Left cardiac atrium (tissue), 4 donors: ENCODE data around the gene RRAD. TPM values are rescaled to one million over a fixed set of nuclear protein-coding genes. Genes with fewer than 3 reads are reported as not detected.
"Not testable (repeated sequence)": the region's sequence is repeated elsewhere in the genome, so short reads cannot be mapped to it uniquely, and the experiment has no call there.

ENCODE experiments used
- ATAC-seq, 2 donors: fragments of 200-7000 bp; cut with Tn5 transposase; one replicate each; pipeline ENCODE4 v1.9.1; 2020; ENCODE audit warnings: mild to moderate bottlenecking in 2 of 2, moderate library complexity in 2 of 2
- DNase-seq: peaks from one replicate; pipeline ENCODE4 v3.0.0-alpha.2; 2020
- intact Hi-C, 2 donors: fragments of 100-400 bp; cut with DNase I; formaldehyde crosslinking; loops; one replicate each; pipeline versions ENCODE4 v1.14.1 to v1.15.1; 2022 to 2023
- total RNA-seq, 2 donors: library from RNA; stranded (reverse); fragmentation: NEBNext Ultra II Directional; extraction: Animal tissue kit (Norgen Biotek cat#: 25700); gene quantifications; one replicate each; pipeline ENCODE4 v1.2.1, GENCODE V29; 2021
- donor health status: DM: no; HTN: yes; CAD: no.
- donor health status: DM: no; HTN: yes; CAD: no; lungs with severe emphysema.
- donor health status: DM: yes; HTN: yes; CAD: no.
- donor health status: Dilated cardiomyopathy.

RRAD gene
- total RNA-seq, 2 donors from 2014 or later: 58.3 to 325 TPM

- no peak for ATAC-seq
- DNase-seq: no peak
- intact Hi-C loops: no loop called here
Measured at GRCh38 chr16:66939366-66939765, 14.0 kb upstream of the RRAD start.

- no peak for DNase-seq
- no peak for ATAC-seq
- intact Hi-C loops: no loop called here
Measured at GRCh38 chr16:66937725-66938337, 12.5 kb upstream of the RRAD start.

- ATAC-seq (no peak), DNase-seq (no peak)
- intact Hi-C loops: no loop called here
Measured at GRCh38 chr16:66936889-66937554, 11.7 kb upstream of the RRAD start.

GRCh38 chr16:66936462-66936861 is 11.1 kb upstream of the RRAD start:
- intact Hi-C loops: no loop called here
- ATAC-seq: no peak
- DNase-seq: no peak

- intact Hi-C loops: no loop called here
- DNase-seq (peak; percentile 65), ATAC-seq (peak; percentile 60 to 80)
Measured at GRCh38 chr16:66935314-66936011, 10.1 kb upstream of the RRAD start, which contains the start of gene CES2. Gene CES2 (plus strand): TSS chr16:66935516. CDS start chr16:66935636, 120 bp downstream.

- ATAC-seq, DNase-seq, intact Hi-C loops: not testable (repeated sequence)
Measured at GRCh38 chr16:66934839-66935313, 9.5 kb upstream of the RRAD start.

GRCh38 chr16:66934138-66934838 is 9.0 kb upstream of the RRAD start, which contains the start of gene CIAO2B:
Gene CIAO2B (minus strand): TSS chr16:66934402. CDS start chr16:66934364, 38 bp downstream.
- ATAC-seq (peak; percentile 86 to 89), DNase-seq (peak; percentile 92)
- intact Hi-C loops: no loop called here

GRCh38 chr16:66933776-66934137 is 8.4 kb upstream of the RRAD start:
- intact Hi-C loops: no loop called here
- no peak for DNase-seq
- ATAC-seq: peak in 1 of 2 donors; percentile 1

- no peak for DNase-seq
- no peak for ATAC-seq
- intact Hi-C loops: no loop called here
Measured at GRCh38 chr16:66932076-66932475, 6.7 kb upstream of the RRAD start.

GRCh38 chr16:66931665-66932064 is 6.3 kb upstream of the RRAD start:
- ATAC-seq: no peak
- no peak for DNase-seq
- intact Hi-C loops: no loop called here

- ATAC-seq (peak in 1 of 2 donors; percentile 10), DNase-seq (peak; percentile 74)
- intact Hi-C loops: no loop called here
Measured at GRCh38 chr16:66930189-66930588, 4.9 kb upstream of the RRAD start.

- intact Hi-C loops: loop anchor here in 1 of 2 donors (1.0 kb wide), 1 partner anchor 26 kb away; no protein-coding TSS in a partner anchor
- DNase-seq (no peak), ATAC-seq (no peak)
Measured at GRCh38 chr16:66928702-66929388, 3.5 kb upstream of the RRAD start.

GRCh38 chr16:66927918-66928649 is 2.7 kb upstream of the RRAD start:
- peak in 1 of 2 donors; percentile 21 for ATAC-seq
- peak; percentile 65 for DNase-seq
- intact Hi-C loops: loop anchor here in 1 of 2 donors (1.0 kb wide), 1 partner anchor 25 kb away; no protein-coding TSS in a partner anchor

GRCh38 chr16:66926961-66927436 is 1.7 kb upstream of the RRAD start:
- ATAC-seq (peak in 1 of 2 donors; percentile 28), DNase-seq (peak; percentile 66)
- intact Hi-C loops: no loop called here

- intact Hi-C loops: no loop called here
- ATAC-seq (peak; percentile 20 to 41), DNase-seq (no peak)
Measured at GRCh38 chr16:66926171-66926947, 1.0 kb upstream of the RRAD start.

GRCh38 chr16:66924527-66925321 is 611 bp downstream of the RRAD start:
- intact Hi-C loops: no loop called here
- no peak for DNase-seq

More at GRCh38 chr16:66924527-66925321, 611 bp downstream of the RRAD start:
- ATAC-seq: peak; percentile 25 to 48
